Measurements from ENCODE around the gene GALNT9.

GALNT9 gene

DNA sequence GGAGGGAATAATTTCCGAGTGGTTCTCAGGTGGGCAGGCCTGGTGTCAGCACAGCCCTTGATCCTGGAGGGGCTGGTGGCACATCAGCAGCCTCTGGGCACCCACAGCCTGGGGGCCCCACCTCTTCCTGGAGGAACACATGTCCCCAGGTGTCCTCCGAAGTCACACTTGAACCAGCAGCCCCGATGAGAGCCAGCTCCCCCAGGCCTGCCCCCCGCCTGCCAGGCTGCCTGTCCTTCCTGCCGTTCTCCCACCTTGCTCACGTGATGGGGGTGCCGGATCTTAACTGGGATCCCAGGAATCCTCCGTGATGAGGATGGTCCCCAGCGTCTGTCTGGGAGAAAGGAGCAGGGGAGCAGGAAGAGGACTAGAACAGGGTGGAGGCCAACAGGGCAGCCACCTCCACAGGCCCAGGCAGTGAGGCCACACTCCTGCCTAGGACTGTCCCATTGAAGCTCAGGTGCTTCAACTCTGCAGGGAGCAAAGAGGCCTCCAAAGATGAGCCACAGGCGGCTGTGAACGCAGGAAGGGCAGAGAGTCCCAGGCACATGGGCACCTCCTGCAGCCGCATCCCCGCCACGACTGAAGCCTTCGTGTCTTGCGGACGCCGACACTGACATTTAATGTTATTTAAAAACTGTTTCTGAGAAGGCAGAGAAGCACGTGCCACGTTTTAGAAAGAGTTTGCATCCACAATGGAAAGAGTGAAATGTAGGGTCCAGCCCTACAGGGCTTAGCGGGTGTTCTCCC is 77.5 kb downstream of the GALNT9 start:
- H3K9me3 ChIP-seq (ENCODE audit: control insufficient read depth, low read length): no peaks in the 10 kb centered on the region

DNA sequence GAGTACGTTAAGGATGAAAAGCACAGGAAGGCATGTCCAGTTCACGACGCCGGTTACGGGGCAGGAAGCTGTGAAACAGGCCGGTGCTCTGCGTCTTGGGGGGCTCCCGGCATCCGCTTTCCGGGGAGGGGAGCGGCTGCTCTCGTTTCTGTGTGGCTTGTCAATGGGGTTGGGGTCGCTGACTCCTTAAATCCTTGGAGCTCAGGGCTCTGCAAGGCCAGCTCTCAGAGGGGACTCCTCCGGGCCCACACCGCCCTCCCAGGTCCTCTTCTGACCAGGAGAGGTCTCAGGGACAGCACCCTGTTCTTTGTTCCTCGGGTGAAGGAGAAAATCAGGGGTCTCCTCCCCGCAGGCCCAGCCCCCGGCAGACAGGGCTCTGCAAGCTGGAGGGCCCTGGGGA is 78.1 kb downstream of the GALNT9 start:
- no peaks in the 10 kb centered on the region for H3K4me1 ChIP-seq (ENCODE audit: control insufficient read depth, insufficient read depth, low read length)
- H3K27me3 ChIP-seq (ENCODE audit: control insufficient read depth, insufficient read depth, low read length): no peaks in the 10 kb centered on the region
- no peak overlapping the region for H3K9ac ChIP-seq (ENCODE audit: low read length)
- no peak overlapping the region for H3K4me3 ChIP-seq (ENCODE audit: low read length)
- H3K36me3 ChIP-seq (ENCODE audit: control insufficient read depth, insufficient read depth, low read length): no peaks in the 10 kb centered on the region
- H3K9me3 ChIP-seq (ENCODE audit: control insufficient read depth, low read length): no peaks in the 10 kb centered on the region

More for the DNA sequence above, 77.5 kb downstream of the GALNT9 start:
- Histone ChIP-seq H3K9ac (ENCODE audit: low read length) (no peak overlapping the region), H3K36me3 (ENCODE audit: control insufficient read depth, insufficient read depth, low read length) (no peaks in the 10 kb centered on the region), H3K4me3 (ENCODE audit: low read length) (no peak overlapping the region), H3K27me3 (ENCODE audit: control insufficient read depth, insufficient read depth, low read length) (no peaks in the 10 kb centered on the region), H3K4me1 (ENCODE audit: control insufficient read depth, insufficient read depth, low read length) (no peaks in the 10 kb centered on the region)

DNA sequence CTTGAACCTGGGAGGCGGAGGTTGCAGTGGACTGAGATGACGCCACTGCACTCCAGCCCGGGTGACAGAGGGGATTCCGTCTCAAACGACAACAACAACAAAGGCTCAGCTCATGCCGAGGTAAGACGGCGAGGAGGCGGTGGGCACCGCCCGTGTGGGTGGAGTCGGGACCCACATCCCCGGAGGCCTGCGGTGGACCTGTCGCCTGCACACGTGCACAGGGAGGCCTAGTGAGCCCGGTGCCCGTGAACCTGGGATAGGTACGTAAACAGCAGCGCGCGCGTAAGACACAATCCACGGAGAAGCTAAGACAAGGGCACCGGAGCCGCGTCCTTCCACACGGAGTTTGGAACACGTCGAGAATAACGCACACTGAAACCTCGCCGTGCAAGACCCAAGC is 78.7 kb downstream of the GALNT9 start:
- Histone ChIP-seq H3K9me3 (ENCODE audit: control insufficient read depth, low read length) (no peaks in the 10 kb centered on the region), H3K4me3 (ENCODE audit: low read length) (no peak overlapping the region), H3K36me3 (ENCODE audit: control insufficient read depth, insufficient read depth, low read length) (no peaks in the 10 kb centered on the region), H3K4me1 (ENCODE audit: control insufficient read depth, insufficient read depth, low read length) (no peaks in the 10 kb centered on the region), H3K27me3 (ENCODE audit: control insufficient read depth, insufficient read depth, low read length) (no peaks in the 10 kb centered on the region), H3K9ac (ENCODE audit: low read length) (no peak overlapping the region)

DNA sequence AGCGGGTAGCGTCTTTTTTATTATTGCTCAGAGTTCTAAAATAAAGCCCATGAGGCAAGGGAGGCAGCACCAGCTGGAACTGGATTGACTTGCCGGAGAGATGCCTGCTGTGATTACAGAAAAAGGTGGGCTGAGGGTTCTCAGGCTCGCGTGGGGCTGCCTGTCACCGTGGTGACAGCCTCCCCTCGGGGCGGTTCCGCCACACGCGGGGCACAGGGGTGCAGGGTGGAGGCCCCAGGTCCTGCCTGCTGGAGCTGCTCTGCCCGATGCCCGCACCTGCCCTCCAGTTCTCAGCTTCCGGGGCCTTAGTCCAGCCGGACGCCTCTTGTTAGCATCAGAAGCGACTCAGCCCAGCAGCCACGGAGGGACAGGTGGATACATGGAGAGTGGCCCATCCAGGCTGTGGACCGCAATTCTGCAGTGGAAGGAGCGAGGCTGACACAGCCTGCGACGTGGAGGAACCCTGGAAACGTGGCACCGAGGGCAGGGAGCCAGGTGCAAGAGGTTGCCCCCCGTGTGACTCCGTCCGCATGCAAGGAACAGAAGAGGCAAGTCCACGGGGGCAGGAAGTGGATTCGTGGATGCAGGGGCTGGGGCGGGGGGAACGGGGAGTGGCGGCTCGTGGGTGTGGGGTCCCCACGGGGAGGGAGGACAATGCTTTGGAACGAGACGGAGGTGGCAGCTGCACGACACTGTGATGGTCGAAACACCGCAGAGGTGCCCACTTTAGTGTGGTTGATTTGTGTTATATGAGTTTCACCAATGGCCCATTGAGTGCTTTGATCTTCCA is 79.5 kb downstream of the GALNT9 start:
- no peak overlapping the region for H3K4me3 ChIP-seq (ENCODE audit: low read length)
- no peaks in the 10 kb centered on the region for H3K36me3 ChIP-seq (ENCODE audit: control insufficient read depth, insufficient read depth, low read length)
- H3K9ac ChIP-seq (ENCODE audit: low read length): no peak overlapping the region
- no peaks in the 10 kb centered on the region for H3K4me1 ChIP-seq (ENCODE audit: control insufficient read depth, insufficient read depth, low read length)
- H3K27me3 ChIP-seq (ENCODE audit: control insufficient read depth, insufficient read depth, low read length): no peaks in the 10 kb centered on the region
- no peaks in the 10 kb centered on the region for H3K9me3 ChIP-seq (ENCODE audit: control insufficient read depth, low read length)

DNA sequence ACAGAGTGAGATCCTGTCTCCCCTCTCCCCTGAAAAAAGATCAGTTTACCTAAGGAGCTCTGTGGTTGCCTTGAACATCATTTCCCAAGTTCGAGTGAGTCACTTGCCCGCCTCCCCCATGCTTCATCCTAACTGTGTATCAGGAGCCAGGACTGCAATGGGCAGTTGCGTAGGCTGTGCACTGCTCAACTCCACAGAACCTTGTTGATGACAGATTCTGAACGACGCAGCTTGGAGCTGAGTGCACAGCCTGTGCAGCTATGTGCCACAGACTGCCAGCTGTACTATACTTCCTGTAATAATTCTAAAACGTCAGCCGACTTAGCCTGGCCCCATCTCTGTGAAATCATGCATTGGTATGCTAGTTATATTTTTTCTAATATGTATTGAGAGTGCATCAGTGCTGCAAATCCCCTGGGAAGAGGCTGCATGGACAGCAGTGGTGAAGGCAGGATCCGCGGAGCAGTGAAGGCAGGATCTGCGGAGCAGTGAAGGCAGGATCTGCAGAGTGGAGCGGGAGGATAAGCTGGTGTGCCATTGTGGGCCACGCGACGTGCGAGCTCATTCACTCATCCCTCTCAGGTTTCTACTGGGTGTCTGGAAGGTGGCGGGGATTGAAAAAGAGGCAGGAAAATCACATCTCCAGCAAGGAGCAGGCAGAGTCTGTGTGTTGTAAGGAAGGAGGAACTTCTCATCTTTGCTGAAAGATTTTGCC is 80.8 kb downstream of the GALNT9 start:
- no peaks in the 10 kb centered on the region for H3K27me3 ChIP-seq (ENCODE audit: control insufficient read depth, insufficient read depth, low read length)
- H3K4me3 ChIP-seq (ENCODE audit: low read length): no peak overlapping the region
- H3K9ac ChIP-seq (ENCODE audit: low read length): no peak overlapping the region
- H3K36me3 ChIP-seq (ENCODE audit: control insufficient read depth, insufficient read depth, low read length): no peaks in the 10 kb centered on the region
- H3K4me1 ChIP-seq (ENCODE audit: control insufficient read depth, insufficient read depth, low read length): no peaks in the 10 kb centered on the region
- H3K9me3 ChIP-seq (ENCODE audit: control insufficient read depth, low read length): no peaks in the 10 kb centered on the region

DNA sequence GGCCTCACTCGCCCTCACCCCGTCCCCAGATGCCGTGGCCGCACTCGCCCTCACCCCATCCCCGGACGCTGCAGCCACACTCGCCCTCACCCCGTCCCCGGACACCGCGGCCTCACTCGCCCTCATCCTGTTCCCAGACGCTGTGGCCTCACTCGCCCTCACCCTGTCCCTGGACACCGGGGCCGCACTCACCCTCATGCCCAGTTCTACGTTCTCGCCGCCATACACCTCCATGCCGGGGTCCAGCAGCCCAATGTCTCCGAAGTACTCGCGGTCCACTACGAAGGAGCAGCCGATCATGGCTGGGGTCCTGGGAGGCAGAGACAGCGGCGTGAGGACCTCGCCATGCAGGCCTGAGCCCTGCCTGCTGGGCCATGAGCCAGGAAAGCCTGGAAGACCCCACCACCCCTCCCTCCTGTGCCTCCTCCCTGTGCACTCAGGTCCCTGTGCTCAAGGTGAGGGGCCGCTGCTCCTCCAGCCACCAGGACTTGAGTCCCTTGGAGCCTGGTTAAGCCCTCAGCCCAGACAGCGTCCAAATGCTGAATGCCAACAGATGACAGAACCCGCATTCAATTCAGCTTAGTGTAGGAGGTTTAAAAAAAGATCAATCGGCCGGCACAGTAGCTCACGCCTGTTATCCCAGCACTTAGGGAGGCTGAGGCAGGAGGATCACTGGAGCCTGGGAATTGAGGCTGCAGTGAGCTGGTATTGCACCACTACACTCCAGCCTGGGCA is 81.5 kb downstream of the GALNT9 start:
- Histone ChIP-seq H3K36me3 (ENCODE audit: control insufficient read depth, insufficient read depth, low read length) (no peaks in the 10 kb centered on the region), H3K4me3 (ENCODE audit: low read length) (no peak overlapping the region), H3K9me3 (ENCODE audit: control insufficient read depth, low read length) (no peaks in the 10 kb centered on the region), H3K27me3 (ENCODE audit: control insufficient read depth, insufficient read depth, low read length) (no peaks in the 10 kb centered on the region), H3K4me1 (ENCODE audit: control insufficient read depth, insufficient read depth, low read length) (no peaks in the 10 kb centered on the region), H3K9ac (ENCODE audit: low read length) (no peak overlapping the region)

DNA sequence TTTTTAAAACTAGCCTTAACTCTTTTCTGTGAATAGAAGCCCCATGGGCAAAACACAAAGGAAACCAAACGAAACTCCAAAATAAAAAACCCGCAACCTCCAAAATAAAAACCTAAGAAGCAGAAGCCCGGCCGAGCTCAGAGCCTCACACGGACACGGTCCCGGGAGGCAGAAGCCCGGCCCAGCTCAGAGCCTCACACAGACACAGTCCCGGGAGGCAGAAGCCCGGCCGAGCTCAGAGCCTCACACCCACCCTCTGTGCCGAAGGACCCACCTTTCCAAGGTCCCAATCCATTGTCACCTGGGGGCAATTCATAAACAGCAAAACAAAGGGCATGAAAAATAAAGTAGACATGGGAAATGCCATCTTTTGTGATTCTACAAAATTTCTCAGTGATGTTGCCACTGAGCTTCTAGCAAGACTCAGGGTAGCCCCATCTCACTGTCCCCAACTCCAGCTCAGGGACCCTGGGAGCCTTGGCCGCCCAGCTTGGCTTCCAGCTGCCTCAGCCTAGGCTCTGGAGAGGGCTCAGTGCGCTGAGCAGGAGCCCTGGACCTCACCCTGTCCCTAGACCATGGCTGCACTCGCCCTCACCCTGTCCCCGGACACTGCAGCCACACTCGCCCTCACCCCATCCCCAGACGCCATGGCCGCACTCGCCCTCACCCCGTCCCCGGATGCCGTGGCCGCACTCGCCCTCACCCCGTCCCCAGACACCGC is 82.2 kb downstream of the GALNT9 start:
- Histone ChIP-seq H3K9me3 (ENCODE audit: control insufficient read depth, low read length) (no peaks in the 10 kb centered on the region), H3K4me1 (ENCODE audit: control insufficient read depth, insufficient read depth, low read length) (no peaks in the 10 kb centered on the region), H3K4me3 (ENCODE audit: low read length) (no peak overlapping the region), H3K9ac (ENCODE audit: low read length) (no peak overlapping the region), H3K36me3 (ENCODE audit: control insufficient read depth, insufficient read depth, low read length) (no peaks in the 10 kb centered on the region), H3K27me3 (ENCODE audit: control insufficient read depth, insufficient read depth, low read length) (no peaks in the 10 kb centered on the region)

DNA sequence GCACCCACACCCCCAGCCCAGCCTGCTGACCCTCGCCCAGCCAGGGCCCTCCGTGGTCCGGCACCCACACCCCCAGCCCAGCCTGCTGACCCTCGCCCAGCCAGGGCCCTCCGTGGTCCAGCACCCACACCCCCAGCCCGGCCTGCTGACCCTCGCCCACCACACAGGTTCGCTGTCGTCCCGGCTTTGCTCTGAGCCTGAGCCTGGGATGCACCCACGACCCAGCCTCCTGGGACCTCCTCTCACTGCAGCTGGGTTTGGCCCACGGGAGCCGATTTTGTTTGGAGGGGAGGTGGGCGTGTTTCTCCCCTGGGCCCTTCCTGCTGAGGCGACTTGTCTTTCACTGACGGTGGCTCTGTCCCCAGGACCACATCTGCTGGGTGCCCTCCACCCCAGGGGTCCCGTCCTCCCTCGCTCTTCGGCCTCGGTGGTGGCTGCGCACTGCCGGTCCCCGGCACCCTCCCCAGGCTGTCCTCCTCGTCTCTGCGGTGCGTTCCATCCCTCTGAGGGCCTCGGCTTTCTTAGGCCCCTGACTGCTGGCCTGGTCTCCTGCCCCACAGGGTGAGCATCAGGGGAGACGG is 83.8 kb downstream of the GALNT9 start:
- Histone ChIP-seq H3K4me3 (ENCODE audit: low read length) (no peak overlapping the region), H3K27me3 (ENCODE audit: control insufficient read depth, insufficient read depth, low read length) (no peaks in the 10 kb centered on the region), H3K36me3 (ENCODE audit: control insufficient read depth, insufficient read depth, low read length) (no peaks in the 10 kb centered on the region), H3K9ac (ENCODE audit: low read length) (no peak overlapping the region), H3K4me1 (ENCODE audit: control insufficient read depth, insufficient read depth, low read length) (no peaks in the 10 kb centered on the region), H3K9me3 (ENCODE audit: control insufficient read depth, low read length) (no peaks in the 10 kb centered on the region)

DNA sequence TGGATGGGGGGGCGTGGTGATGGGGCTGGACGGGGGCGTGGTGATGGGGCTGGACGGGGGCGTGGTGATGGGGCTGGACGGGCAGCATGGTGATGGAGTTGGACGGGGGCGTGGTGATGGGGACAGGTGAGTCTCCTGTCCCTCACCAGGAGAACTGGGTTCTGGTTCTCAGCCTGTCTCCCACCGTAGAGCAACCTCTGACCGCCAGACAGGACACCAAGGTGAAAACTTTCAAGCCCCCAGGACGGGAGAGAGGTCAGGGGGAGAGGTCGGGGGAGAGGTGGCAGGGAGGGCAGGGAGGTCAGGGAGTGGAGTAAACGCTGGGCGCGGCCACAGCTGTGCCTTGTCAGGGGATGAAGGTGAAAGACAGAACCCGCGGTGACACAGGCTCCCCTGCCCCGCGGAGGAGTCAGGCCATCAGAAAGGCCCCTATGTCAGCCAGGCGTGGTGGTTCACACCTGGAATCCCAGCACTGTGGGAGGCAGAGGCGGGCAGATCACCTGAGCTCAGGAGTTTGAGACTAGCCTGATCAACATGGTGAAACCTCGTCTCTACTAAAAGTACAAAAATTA is 84.6 kb downstream of the GALNT9 start:
- H3K9me3 ChIP-seq (ENCODE audit: control insufficient read depth, low read length): no peaks in the 10 kb centered on the region
- no peaks in the 10 kb centered on the region for H3K27me3 ChIP-seq (ENCODE audit: control insufficient read depth, insufficient read depth, low read length)
- no peaks in the 10 kb centered on the region for H3K36me3 ChIP-seq (ENCODE audit: control insufficient read depth, insufficient read depth, low read length)
- no peaks in the 10 kb centered on the region for H3K4me1 ChIP-seq (ENCODE audit: control insufficient read depth, insufficient read depth, low read length)
- no peak overlapping the region for H3K4me3 ChIP-seq (ENCODE audit: low read length)
- H3K9ac ChIP-seq (ENCODE audit: low read length): no peak overlapping the region

DNA sequence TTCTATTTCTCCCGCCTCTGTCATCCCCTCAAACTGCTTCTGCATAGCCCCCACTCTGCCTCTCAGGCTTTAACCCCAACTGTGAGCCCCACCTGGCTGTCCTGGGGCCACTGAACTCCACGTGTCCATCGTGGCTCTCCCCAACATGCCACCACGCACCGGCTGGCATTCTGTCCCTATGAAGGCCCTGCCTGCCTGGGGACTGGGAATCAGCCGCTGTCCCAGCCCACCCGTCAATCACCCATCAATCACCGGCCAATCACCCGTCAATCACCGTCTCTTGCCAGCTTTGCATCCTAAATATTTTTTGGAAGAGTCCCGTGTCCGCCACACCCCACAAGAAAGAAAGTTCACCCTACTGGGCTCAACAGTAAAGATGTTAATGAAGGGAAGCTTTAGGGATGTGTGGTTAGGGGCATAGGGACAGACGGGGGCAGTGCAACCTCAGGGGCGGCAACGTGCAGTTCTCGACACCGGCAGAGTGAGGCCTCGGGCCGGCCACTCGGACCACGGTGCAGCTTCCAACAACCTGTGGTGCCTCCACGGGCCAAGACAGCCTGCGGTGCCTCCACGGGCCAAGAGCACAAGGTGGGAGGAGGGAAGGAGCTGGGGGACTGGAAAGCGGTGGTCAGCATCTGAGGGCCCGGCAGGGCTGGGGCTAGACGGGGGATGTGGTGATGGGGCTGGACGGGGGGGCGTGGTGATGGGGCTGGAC is 85.6 kb downstream of the GALNT9 start:
- no peaks in the 10 kb centered on the region for H3K36me3 ChIP-seq (ENCODE audit: control insufficient read depth, insufficient read depth, low read length)
- no peaks in the 10 kb centered on the region for H3K9me3 ChIP-seq (ENCODE audit: control insufficient read depth, low read length)
- no peak overlapping the region for H3K9ac ChIP-seq (ENCODE audit: low read length)
- no peaks in the 10 kb centered on the region for H3K4me1 ChIP-seq (ENCODE audit: control insufficient read depth, insufficient read depth, low read length)
- peaks cover 4% of the 10 kb centered on the region for H3K27me3 ChIP-seq (ENCODE audit: control insufficient read depth, insufficient read depth, low read length)
- no peak overlapping the region for H3K4me3 ChIP-seq (ENCODE audit: low read length)
